Measurements from ENCODE around the gene ZNRF2.
A peak's percentile ranks its signal among the peaks of the same experiment; 100 is the strongest.

ZNRF2 gene

GRCh38 chr7:30403477-30403876, 119.1 kb downstream of the ZNRF2 start:
- ChIA-PET CTCF (no interaction called here), POLR2A (no interaction called here)
- TF ChIP-seq, protein P1, sequence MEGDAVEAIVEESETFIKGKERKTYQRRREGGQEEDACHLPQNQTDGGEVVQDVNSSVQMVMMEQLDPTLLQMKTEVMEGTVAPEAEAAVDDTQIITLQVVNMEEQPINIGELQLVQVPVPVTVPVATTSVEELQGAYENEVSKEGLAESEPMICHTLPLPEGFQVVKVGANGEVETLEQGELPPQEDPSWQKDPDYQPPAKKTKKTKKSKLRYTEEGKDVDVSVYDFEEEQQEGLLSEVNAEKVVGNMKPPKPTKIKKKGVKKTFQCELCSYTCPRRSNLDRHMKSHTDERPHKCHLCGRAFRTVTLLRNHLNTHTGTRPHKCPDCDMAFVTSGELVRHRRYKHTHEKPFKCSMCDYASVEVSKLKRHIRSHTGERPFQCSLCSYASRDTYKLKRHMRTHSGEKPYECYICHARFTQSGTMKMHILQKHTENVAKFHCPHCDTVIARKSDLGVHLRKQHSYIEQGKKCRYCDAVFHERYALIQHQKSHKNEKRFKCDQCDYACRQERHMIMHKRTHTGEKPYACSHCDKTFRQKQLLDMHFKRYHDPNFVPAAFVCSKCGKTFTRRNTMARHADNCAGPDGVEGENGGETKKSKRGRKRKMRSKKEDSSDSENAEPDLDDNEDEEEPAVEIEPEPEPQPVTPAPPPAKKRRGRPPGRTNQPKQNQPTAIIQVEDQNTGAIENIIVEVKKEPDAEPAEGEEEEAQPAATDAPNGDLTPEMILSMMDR (IDR thresholded peaks at IDR 0.05; ENCODE audit: control extremely low read depth, extremely low read depth, low read depth, missing control alignments) = no peak
- no peak for DNase-seq (ENCODE audit: extremely low spot score)

DNA sequence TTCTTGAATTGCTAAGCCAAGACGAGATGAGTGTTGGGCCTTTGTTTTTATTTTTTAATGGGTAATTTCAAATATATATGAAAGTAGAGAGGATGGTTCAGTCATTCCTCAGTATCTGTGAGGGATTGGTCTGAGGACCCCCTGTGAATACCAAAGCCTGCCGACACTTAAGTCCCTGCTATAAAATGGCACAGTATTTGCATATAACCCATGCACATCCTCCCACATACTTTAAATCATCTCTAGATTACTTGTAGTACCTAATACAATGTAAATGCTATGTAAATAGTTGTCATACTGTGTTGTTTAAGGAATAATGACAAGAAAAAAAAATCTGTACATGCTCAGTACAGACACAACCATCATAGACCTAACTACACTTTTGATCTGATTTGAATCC, 120.8 kb downstream of the ZNRF2 start:
- no peak for DNase-seq (ENCODE audit: extremely low spot score)
- POLR2A ChIA-PET = no interaction called here
- TF ChIP-seq, protein P1 (IDR thresholded peaks at IDR 0.05; ENCODE audit: control extremely low read depth, extremely low read depth, low read depth, missing control alignments) = no peak
- CTCF ChIA-PET = interaction anchor here (1.3 kb wide), 1 partner anchor 20 kb away, joined by 3 read pairs; no protein-coding TSS in a partner anchor

DNA sequence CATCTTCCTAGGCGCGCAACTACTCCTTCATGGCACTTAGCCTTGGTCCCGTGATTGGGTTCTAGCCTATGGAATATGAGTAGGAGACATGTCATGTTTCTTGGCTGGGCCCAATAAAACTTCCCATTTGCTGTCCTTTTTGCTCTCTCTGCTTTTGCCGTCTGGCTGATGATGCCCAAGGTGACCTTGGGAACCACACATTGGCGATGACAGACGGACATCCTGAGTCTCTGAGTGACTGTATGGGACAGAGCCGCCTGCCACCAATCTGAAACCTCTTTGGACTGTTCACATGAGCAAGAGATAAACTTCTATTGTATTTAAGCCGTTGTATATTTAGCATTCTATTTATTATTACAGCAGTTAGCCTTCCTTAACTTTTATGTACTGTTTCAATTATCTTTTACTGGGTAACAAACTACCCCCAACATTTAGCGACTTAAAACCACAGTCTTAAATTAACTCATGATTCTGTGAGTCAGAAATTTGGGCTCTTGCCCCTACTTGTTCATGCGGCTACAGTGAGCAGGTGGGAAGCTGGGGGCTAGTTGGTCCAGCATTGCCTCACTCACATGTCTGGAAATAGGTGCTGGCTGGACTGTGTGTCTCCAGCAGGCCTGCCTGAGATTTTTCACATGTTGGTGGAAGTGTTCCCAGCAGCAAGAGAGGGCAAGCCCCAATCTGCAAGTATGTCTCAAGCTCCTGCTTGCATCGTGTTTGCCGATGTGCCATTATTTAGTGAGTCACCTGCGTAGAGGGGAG, 122.4 kb downstream of the ZNRF2 start:
- CTCF ChIA-PET = interaction anchor here (1.1 to 1.7 kb wide), 3 partner anchors 15 to 157 kb away, joined by 3 to 4 read pairs (median 3); no protein-coding TSS in a partner anchor
- DNase-seq (ENCODE audit: extremely low spot score) = no peak
- TF ChIP-seq, protein P1 (IDR thresholded peaks at IDR 0.05; ENCODE audit: control extremely low read depth, extremely low read depth, low read depth, missing control alignments) = no peak
- POLR2A ChIA-PET = no interaction called here

DNA sequence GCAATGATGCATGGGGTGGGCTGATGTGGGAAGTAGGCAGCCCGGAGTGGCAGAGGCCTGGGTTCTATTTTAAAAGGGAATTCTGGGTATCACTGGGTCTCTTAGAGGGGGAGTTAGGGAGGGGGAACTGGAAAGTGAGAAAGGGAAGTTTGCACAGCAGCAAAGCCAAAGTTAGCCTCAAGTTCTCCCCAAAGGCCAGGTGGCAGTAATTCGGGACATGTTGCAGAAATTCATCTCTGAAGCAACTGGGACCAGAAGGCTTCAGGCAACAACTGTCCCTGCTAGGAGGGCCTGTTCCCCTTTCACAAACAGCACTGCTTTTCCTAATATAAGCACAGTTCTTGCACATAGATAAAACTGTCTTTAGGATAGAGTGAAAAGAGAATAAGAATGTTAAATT, 126.8 kb downstream of the ZNRF2 start:
- POLR2A ChIA-PET = no interaction called here
- TF ChIP-seq, protein P1 (IDR thresholded peaks at IDR 0.05; ENCODE audit: control extremely low read depth, extremely low read depth, low read depth, missing control alignments) = no peak

GRCh38 chr7:30411897-30412296, 127.5 kb downstream of the ZNRF2 start:
- ChIA-PET CTCF (interaction anchor here (0.8 to 4.8 kb wide), 5 partner anchors 12 to 250 kb away, joined by 3 to 29 read pairs (median 6); no protein-coding TSS in a partner anchor), POLR2A (no interaction called here)
- TF ChIP-seq, protein P1 (IDR thresholded peaks at IDR 0.05; ENCODE audit: control extremely low read depth, extremely low read depth, low read depth, missing control alignments) = no peak
- no peak for DNase-seq (ENCODE audit: extremely low spot score)

More for the DNA sequence above, 126.8 kb downstream of the ZNRF2 start:
- no peak for DNase-seq (ENCODE audit: extremely low spot score)
- CTCF ChIA-PET = interaction anchor here (0.8 to 4.8 kb wide), 4 partner anchors 19 to 246 kb away, joined by 3 to 29 read pairs (median 3); no protein-coding TSS in a partner anchor

- ChIA-PET CTCF (interaction anchor here (0.6 to 4.8 kb wide), 13 partner anchors 13 to 283 kb away, joined by 3 to 29 read pairs (median 4); no protein-coding TSS in a partner anchor), POLR2A (no interaction called here)
- TF ChIP-seq, protein P1 (IDR thresholded peaks at IDR 0.05; ENCODE audit: control extremely low read depth, extremely low read depth, low read depth, missing control alignments) = peak; percentile 50
- DNase-seq (ENCODE audit: extremely low spot score) = peak; percentile 48
Measured at GRCh38 chr7:30412782-30413504, 128.5 kb downstream of the ZNRF2 start.

Data from GM10248 (cell line).